NCI-H146 treated with DMSO at 0.1 percent for 48 hours (cell line): ENCODE results near the gene GALNT1.

Experiments
- DNase-seq: peaks from one replicate; lab custom pipeline; 2025; ENCODE audit not compliant: unreplicated experiment; lab: John Stamatoyannopoulos, UW

GALNT1 gene

DNA sequence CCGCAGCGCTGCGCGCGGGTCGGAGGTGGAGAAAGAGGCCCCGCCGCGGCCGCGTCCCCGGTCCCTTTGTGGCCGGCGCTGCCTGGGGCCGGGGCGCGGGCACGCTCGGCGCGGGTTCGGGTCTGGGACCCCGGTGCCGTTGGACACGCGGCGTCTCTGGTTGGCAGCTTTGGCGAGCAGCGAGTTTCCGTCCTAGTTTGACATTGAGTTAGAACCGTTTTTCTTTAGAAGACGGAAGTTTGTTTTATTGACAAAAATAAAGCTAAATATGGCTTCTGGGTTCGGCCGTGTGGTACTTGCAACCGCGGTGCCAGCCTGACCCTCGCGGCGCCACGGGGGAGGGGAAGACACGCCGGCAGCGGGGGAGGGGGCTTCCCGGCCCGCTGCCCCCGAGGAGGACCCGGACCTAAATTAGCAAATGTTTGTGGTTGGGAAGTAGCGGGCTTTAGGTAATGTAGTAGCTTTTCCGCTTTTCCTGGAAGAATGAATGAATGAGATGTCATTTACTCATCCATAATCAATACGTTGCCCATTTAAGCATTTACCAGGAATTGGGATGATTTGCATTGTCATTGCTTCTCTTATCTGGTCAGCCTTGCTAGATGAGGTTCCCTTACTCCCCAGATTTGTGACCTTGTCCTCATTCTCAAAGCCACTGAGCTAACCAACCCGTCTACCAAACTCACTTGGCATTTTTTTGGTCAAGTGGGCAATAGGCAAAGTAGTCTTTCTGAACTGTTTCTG, 530 bp downstream of the GALNT1 start:
- DNase-seq, result no peak

DNA sequence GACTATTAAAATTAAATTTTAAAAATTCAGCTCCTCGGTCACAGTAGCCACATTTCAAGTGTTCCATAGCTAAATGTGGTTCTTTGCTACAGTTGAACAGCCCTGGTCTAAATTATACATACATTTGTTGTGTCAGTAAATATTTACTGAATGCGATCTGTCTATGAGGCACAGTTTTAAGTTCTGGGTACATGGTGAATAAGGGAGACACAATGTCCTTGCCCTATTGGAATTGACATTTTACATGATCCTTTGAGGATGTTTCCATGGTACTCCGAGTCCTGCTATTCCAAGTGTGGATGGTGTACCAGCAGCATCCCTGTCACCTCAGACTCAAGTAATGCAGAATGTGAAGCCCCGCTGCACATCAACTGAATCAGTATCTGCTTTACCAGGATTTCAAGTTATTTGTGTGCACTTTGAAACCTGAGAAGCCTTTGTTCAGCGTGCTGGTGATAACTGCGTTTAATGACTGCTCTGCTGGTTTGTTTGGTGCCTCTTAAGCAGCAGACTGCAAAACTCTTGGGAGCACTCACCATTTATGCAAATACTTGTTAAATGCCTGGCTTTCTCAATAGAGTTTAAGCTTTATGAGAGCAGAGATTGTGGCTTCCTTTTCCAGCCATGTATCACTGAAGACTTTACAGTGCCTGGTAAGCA, 1.5 kb downstream of the GALNT1 start:
- peak; percentile 17 for DNase-seq

DNA sequence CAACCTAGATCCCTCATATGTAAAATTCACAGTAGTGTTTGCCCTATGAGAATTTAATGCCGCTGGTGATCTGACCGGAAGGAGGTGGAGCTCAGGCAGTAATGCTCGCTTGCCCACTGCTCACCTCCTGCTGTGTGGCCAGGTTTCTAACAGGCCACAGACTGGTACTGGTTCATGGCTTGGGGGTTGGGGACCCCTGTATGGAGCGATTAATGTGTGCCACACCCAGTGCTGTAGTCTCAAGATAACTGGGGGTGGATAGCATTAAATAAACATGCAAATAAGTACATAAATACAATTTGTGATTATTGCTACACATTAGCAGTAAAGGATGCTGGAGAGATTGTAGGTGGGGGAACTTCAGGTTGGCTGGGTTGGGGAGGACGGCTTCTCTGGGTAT, 3.2 kb downstream of the GALNT1 start:
- DNase-seq, result no peak

DNA sequence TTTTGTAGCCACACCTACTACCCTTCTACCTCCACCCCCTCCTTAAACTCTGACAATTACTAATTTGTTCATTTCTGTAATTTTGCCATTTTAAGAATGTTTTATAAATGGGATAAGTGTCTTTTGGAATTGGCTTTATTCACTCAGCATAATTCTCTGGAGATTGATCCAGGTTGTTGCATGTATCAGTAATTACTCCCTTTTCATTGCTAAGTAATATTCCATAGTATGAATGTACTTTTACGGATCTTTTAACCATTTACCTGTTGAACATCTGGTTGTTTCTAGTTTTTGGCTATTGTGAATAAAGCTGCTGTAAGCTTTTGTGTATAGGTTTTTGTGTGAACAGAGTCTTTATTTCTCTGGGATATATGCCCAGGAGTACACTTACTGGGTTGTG, 4.1 kb downstream of the GALNT1 start:
- no peak for DNase-seq

DNA sequence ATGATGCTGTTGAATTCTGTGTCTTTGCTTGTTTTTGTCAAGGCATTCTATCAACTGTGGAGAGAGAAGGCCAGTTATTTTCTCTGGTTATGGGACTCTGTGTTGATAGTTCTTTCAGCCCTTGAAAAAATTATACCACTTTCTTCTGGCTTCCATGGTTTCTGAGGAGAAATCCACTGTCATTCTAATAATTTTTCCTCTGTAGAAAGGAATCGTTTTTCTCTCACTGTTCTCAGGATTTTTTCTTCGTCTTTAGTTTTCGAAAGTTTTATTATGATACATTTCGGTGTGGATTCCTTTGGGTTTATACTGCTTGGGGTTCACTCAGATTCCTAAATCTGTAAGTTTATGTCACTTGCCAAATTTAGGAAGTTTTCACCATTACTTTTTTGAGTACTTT, 6.6 kb downstream of the GALNT1 start:
- no peak for DNase-seq

DNA sequence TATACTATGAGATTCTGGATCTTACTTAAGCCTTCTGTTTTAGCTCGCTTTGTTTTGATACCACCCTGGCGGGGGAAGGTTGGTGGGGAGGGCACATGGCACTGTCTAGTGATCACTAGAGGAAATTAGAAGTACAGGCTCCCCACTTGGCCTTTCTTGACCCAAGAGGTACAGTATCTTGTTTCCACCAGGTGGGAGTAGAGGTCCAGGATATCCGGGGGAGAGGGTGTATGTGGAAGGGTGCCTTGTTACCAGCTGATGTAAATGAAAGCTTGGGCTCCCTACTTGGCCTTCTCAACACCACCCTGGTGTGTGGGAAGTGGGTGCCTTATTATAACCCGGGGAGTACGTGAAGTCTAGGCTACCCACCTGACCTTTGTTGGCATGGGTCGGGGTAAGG, 7.5 kb downstream of the GALNT1 start:
- DNase-seq, result no peak

DNA sequence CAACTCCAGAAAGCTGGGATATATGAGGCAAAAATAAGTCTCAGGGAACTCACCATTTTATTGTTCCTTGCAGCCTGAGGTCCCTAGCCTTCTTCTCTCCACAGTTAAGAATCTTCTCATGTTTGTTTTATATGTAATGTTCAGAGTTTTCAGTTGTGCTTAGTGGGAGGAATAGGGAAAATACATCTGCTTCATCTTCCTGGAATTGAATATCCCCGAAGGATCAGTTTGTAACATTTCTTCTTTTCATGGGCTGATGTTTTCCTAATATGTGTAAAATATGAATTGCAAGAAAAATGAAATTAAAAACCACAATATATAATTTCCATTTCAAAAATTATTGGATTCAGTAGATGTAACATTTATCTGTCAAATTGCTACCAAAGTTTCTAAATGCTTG, 8.0 kb downstream of the GALNT1 start:
- DNase-seq, result no peak

DNA sequence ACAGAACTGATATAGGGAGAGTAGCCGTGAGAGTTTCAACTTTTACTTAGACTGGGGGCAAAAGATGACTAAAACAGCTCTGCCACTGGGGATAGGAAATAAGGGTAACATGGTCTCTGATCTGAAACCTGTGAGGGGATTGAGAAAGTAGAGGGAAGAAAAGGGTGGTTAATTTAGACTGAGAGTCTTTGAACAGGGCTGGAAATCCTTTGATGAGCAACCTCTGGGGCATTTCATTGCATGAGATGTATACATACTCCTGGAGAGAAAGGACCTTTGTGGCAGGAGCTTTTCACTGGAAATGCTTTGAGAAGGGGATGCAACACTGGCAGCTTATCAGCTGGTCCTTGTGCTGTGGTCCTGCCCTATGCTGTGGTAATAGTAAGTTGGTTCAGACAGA, 9.4 kb downstream of the GALNT1 start:
- DNase-seq, result no peak

DNA sequence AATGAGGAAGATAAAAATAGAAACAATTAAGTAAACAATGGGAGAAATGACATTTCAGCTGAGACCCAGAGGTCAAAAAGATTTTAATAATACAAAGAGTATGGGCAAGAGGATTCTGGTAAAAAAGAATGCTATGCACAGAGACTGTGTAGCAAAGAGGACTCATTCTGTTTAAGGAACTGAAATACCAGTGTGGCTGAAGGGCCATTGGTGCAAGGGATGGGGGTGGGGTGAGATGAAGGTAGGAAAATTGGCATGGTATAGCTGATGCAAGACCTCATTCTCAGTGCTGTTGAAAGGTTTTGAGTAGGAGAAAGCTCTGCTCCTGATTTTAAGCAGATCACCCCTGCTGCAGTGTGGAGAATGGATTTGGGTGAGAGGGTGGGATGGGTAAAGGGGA, 10.8 kb downstream of the GALNT1 start:
- no peak for DNase-seq

DNA sequence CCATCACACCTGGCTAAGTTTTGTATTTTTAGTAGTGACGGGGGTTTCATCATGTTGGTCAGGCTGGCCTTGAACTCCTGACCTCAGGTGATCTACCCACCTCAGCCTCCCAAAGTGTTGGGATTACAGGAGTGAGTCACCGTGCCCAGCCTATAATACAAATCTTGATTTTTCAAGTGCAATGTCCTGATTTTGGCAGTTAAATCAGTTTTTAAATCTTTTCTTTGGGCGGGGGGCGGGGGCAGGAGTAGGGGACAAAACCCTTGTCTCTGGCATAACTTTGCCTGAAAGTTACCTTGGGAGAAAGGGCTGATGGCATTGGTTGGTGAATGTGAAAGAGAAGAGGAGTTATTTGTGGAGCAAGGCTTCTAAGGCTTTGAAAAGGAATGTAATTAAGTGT, 12.3 kb downstream of the GALNT1 start:
- no peak for DNase-seq

DNA sequence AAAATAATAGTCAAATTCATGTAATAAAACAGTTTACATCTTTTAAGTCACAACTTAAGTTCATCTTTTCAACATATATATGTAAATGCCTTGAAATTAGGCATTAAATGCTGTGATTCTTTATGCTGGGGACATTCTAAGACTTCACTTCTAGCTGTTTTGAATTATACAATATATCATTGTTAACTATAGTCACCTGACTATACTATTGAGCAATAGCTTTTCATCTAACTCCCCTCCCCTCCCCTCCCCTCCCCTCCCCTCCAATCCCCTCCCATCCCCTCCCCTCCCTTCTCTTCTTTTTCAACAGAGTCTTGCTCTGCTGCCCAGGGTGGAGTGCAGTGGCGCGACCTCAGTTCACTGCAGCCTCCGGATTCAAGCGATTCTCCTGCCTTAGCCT, 16.2 kb downstream of the GALNT1 start:
- DNase-seq, result no peak

DNA sequence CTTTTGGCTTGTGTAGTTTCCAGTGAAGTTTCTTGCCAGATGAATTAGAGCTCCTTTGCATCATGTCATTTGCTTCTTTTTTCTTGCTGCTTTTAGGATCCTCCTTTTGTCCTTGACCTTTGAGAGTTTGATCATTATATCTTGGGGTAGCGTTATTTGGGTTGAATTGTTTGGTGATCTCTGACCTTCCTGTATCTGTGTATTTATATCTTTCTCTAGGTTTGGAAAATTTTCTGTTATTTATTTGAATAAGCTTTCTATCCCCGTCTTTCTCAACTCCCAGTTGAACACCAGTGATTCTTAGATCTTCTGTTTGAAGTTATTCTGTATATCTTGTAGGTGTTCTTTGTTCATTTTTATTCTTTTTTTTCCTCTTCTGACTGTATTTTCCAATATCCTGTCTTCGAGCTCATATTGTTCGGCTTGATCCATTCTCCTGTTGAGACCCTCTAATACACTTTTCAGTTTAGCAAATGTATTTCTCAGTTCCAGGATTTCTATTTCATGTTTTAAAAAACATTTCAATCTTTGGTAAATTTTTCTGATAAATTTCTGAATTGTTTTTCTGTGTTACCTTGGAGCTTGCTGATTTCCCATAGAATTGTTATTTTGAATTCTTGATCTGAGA, 20.8 kb downstream of the GALNT1 start:
- DNase-seq, result no peak

DNA sequence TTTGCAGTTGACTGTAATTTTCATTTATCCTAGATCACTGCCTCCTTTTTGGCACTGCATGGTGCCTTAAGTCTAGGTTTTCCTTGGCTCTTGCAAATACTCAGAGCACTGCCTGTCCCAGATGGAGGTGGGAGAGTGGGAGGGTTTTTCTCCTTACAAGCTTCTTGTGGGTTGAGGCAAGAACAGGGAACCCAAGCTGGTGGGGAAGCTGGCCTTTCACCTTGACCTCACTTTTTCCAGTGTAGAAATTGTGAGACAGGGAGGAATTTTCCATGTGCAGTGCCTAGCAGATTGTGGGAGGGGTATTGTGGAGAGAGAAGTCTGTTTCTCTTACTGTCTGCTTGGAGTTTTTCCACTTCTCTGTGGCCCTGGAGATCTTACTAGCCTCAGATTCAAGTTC, 21.5 kb downstream of the GALNT1 start:
- DNase-seq, result no peak

DNA sequence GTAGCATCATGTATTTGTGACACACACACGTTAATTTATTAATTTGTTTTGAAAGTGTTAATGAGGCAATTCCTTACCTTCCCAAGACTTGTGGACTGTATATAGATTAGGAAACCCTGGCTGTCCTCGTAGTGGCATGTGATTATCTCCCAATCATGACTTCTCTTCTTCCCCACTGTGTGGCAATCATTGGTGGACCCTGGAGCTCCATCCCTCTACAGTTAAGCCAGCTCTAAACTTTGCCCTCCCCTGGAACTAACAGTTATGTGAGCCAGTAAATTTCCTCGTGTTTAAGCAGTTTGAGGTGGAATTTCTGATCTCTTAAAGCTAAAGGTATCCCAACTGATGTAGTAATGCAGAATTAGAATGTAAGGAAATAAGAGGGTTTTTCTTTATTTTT, 22.0 kb downstream of the GALNT1 start:
- DNase-seq, result no peak

DNA sequence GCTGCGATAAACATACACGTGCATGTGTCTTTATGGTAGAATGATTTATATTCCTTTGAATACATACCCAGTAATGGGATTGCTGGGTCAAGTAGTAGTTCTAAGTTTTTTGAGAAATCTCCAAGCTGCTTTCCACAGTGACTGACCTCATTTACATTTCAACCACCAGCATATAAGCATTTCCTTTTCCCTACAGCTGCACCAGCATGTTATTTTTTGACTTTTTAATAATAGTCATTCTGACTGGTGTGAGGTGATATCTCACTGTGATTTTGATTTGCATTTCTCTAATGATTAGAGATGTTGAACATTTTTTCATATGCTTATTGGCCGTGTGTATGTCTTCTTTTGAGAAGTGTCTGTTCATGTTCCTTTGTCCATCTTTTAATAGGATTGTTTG, 22.8 kb downstream of the GALNT1 start:
- no peak for DNase-seq

DNA sequence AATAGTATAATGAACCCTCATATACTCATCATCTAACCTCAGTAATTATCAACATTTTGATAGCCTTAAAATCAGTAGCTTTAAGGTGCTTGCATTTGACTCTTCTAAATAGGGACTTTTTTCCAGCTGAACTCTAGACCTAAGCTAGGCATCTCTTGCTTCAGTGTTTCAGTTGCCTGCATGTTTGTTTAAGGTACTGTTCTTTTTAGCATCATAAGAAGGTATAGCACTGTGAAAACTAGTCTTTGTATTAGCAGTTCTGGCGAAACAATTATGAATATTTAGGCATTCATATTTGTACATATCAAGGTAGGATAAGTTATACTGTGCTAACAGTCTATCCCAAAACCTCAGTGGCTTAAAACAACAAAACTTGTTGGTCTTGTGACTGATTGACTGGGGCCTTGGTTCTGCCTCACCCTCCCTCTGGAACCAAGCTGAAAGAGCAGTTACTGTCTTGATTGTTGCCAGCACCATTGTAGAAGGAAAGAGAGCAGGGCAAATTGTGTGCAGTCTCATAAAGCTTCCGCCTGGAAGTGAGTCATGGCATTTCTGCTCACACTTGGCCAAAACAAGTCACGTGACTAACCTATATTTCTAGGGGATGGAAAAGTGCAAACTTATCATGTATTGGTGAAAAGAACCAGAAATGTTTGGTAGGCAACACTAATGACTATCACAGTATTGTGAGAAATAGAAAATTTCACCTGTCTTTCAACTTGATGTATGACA, 24.3 kb downstream of the GALNT1 start:
- DNase-seq, result no peak

DNA sequence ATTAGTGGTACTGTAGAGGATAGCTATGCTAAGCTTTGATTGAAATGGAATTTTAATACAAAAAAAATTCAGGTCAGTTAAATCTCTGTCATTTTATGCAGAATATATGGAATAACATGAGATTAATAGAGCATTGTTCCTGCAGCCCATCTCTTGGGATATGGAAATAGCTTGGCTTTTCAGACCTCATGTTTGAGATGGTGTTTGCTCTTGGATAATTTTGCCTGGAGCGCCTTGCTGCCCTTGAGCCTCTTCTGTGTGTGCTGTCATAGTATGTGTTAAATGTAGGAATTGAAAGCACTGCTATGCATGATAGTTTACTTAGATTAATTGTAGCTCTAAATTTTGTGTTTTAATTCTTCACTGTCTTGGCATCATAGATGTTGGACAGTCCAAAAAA, 27.7 kb downstream of the GALNT1 start:
- no peak for DNase-seq

DNA sequence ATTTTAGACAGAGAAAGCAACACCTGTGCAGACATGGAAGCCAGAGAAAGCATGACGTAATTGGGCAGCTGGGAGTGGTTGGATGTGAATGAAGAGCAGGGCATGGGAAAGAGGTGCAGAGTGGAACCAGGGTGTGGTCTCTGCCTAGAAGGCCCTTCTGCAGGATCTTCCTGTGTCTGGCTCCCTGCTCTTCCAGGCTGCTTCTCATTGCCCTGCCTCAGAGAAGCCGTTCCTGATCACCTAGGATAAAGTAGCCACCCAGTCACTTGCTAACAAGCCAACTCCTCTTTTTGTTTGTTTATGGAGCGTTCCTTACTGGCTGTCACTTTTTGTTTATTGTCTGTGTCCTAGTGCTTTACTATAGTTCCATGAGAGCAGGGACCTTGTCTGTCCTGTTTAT, 28.5 kb downstream of the GALNT1 start:
- DNase-seq, result peak; percentile 23

DNA sequence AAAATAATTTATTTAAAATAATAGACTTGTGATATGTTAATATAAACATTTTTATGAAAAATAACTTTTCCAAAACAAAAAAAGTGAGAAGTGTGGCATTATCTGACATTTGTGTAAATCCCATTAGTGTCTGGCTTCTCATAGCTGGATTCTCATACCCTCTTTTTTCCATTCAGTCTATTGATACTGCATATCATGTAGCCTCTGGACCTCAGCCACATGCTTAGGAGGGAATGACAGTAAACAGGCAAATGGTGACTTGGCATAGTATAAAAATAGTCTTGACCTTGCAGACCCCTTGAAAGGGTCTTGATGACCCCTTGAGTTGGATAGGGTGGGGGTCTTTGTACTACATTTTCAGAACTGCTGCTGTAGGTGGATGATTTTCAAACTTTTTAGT, 29.2 kb downstream of the GALNT1 start:
- no peak for DNase-seq

DNA sequence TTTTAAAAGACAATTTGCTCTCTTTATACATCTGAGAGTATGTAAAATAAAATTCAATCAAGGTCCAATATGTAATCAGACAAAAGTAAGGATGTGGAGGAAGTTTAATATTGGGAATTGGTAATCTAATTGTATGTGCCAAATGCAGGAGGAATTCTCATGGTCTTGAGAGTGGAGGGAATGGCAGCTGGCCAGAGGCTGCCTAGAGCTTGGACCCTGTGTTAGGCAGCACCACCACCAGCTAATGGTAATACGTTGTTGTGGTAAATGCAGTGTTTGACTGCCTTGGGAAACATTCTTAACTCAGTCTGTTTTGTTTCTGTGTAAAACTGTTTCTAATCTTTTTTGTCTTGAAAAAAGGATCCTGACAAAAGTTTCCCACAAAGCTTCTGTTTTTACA, 30.0 kb downstream of the GALNT1 start:
- DNase-seq, result no peak

DNA sequence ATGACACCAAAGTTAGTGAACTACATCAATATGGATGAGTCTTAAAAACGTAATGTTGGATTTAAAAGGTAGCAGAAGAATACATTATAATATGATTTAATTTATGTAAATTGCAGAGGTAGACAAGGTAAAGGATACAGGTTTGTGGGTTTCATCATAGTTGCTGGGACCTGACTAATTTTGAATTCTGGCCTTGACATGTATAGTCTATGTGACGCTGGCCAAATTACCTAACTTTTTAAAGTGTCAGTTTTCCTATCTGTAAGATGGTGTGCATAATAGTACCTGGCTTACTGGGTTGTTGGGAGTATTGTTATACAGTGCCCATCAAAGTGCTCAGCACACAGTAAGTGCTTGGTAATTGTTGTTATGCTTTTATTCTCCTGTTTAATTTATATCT, 34.5 kb downstream of the GALNT1 start:
- DNase-seq, result no peak
